Ishikawa (cell line): ENCODE results near the gene RPTOR.

ENCODE experiments used
- CEBPB ChIP-seq: IDR thresholded peaks from 2 replicates; pipeline ENCODE4 v1.6.1; 2012
- CREB1 ChIP-seq: IDR thresholded peaks from 2 replicates; pipeline ENCODE4 v1.6.1; 2012; ENCODE audit warnings: low read depth
- EP300 ChIP-seq: IDR thresholded peaks from 2 replicates; pipeline ENCODE4 v1.6.1; 2012; ENCODE audit warnings: borderline replicate concordance
- FOXM1 ChIP-seq: IDR thresholded peaks from 2 replicates; pipeline ENCODE4 v1.6.1; 2012; ENCODE audit warnings: low read depth, borderline replicate concordance
- MAX ChIP-seq: IDR thresholded peaks from 2 replicates; pipeline ENCODE4 v1.6.1; 2012
- RAD21 ChIP-seq: IDR thresholded peaks from 2 replicates; pipeline ENCODE4 v1.6.1; 2012; ENCODE audit warnings: low read depth
- REST ChIP-seq: IDR thresholded peaks from 2 replicates; pipeline ENCODE4 v1.6.1; 2012; ENCODE audit warnings: low read depth, mild to moderate bottlenecking
- YY1 ChIP-seq: IDR thresholded peaks from 2 replicates; pipeline ENCODE4 v1.6.1; 2012; ENCODE audit warnings: low read depth

GRCh38 chr17:80817321-80817845 is 272.7 kb downstream of the RPTOR start:
- TF ChIP-seq REST, result no peak
- no peak for TF ChIP-seq YY1
- TF ChIP-seq EP300, result no peak
- no peak for TF ChIP-seq RAD21
- TF ChIP-seq MAX, result no peak
- no peak for TF ChIP-seq CEBPB
- no peak for TF ChIP-seq FOXM1
- no peak for TF ChIP-seq CREB1
